Muscle layer of duodenum (tissue), 2 donors: ENCODE results near the gene TXNDC11.

Source experiments
- H3K27ac ChIP-seq: one replicate; pipeline ENCODE4 v1.7.0; 2013; ENCODE audit warnings: mild to moderate bottlenecking, low read length
- H3K27me3 ChIP-seq: one replicate; pipeline ENCODE4 v1.7.0; 2013; ENCODE audit warnings: low read depth, mild to moderate bottlenecking, control low read depth, low read length
- H3K36me3 ChIP-seq, 2 donors: one replicate each; pipeline ENCODE4 v1.7.0; 2013; ENCODE audit warnings: low read length in 2 of 2, control low read depth in 1 of 2, mild to moderate bottlenecking in 1 of 2; ENCODE audit not compliant: insufficient read depth in 2 of 2, control insufficient read depth in 1 of 2
- H3K4me1 ChIP-seq, 2 donors: one replicate each; pipeline ENCODE4 v1.7.0; 2013; ENCODE audit warnings: low read length in 2 of 2, mild to moderate bottlenecking in 2 of 2, control low read depth in 1 of 2, moderate library complexity in 1 of 2; ENCODE audit not compliant: insufficient read depth in 2 of 2, control insufficient read depth in 1 of 2
- H3K4me3 ChIP-seq, 2 donors: one replicate each; pipeline ENCODE4 v1.7.0; 2013; ENCODE audit warnings: low read length in 2 of 2, low read depth in 1 of 2, mild to moderate bottlenecking in 1 of 2
- H3K9me3 ChIP-seq, 2 donors: one replicate each; pipeline ENCODE4 v1.7.0; 2013; ENCODE audit warnings: low read length in 2 of 2, control low read depth in 1 of 2, mild to moderate bottlenecking in 1 of 2; ENCODE audit not compliant: control insufficient read depth in 1 of 2
- donor health status: healthy.

The TXNDC11 gene

GRCh38 chr16:11748404-11749254, 6.0 kb upstream of the TXNDC11 start:
- peaks cover 31 to 36% of the 10 kb centered on the region in 2 donors for H3K36me3 ChIP-seq
- no peaks in the 10 kb centered on the region for H3K27me3 ChIP-seq
- H3K9me3 ChIP-seq: no peaks in the 10 kb centered on the region
- H3K27ac ChIP-seq: peak overlapping the region; percentile 10
- no peak overlapping the region for H3K4me3 ChIP-seq
- H3K4me1 ChIP-seq: no peaks in the 10 kb centered on the region

- Histone ChIP-seq H3K36me3 (peaks cover 28 to 29% of the 10 kb centered on the region in 2 donors), H3K9me3 (no peaks in the 10 kb centered on the region), H3K27me3 (no peaks in the 10 kb centered on the region), H3K4me3 (no peak overlapping the region), H3K27ac (peak overlapping the region; percentile 10), H3K4me1 (no peaks in the 10 kb centered on the region)
These were observed 5.3 kb upstream of the TXNDC11 start for GRCh38 chr16:11747949-11748403.

DNA sequence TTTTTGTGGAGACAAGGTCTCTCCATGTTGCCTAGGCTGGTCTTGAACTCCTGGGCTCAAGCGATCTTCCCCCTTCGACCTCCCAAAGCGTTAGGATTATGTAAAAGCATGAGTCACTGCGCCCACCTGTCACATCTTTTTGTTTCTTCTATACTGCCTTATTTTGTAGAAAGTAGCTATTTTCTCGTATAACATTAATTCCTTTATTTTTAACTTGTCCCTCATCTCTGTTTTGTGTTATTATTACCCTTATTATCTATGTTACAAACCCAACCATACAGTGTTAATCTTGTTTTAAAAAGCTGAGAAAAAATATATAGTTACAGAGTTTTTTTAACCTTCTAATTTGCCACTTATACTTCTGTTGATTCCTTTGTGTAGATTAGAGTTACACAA, 1.4 kb upstream of the TXNDC11 start:
- peaks cover 0 to 18% of the 10 kb centered on the region in 2 donors for H3K4me1 ChIP-seq
- peak overlapping the region; percentile 85 for H3K27ac ChIP-seq
- no peaks in the 10 kb centered on the region for H3K36me3 ChIP-seq
- H3K4me3 ChIP-seq: no peak overlapping the region
- H3K9me3 ChIP-seq: no peaks in the 10 kb centered on the region
- H3K27me3 ChIP-seq: no peaks in the 10 kb centered on the region

GRCh38 chr16:11743308-11744074, 834 bp upstream of the TXNDC11 start:
- peak overlapping the region; percentile 85 for H3K27ac ChIP-seq
- H3K36me3 ChIP-seq: no peaks in the 10 kb centered on the region
- H3K9me3 ChIP-seq: no peaks in the 10 kb centered on the region
- no peaks in the 10 kb centered on the region for H3K27me3 ChIP-seq
- peaks cover 0 to 18% of the 10 kb centered on the region in 2 donors for H3K4me1 ChIP-seq
- peak overlapping the region; percentile 48 to 90 for H3K4me3 ChIP-seq

GRCh38 chr16:11742093-11742535, 543 bp downstream of the TXNDC11 start:
- no peaks in the 10 kb centered on the region for H3K36me3 ChIP-seq
- H3K9me3 ChIP-seq: no peaks in the 10 kb centered on the region
- H3K27ac ChIP-seq: peak overlapping the region; percentile 88
- H3K4me3 ChIP-seq: peak overlapping the region; percentile 73 to 90
- H3K4me1 ChIP-seq: peaks cover 7 to 22% of the 10 kb centered on the region in 2 donors
- H3K27me3 ChIP-seq: no peaks in the 10 kb centered on the region

DNA sequence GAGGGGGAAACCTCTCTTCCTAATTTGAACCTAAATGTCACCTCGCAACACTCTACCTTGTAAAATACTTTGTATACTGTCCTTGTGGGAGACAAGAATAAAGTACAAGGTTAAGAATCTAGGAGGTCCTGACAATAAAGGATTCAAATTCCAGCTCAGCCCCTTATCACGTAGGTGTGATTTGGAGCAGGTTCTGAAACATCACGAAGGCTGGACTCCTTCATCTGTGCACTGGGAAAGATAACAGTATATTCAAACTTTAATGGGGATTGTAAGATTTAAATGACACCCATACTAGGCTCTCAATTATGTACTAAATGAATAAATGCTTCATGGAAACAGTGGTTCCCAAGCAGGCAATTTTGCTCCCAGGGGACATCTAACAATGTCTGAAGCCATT, 2.1 kb downstream of the TXNDC11 start:
- Histone ChIP-seq H3K9me3 (no peaks in the 10 kb centered on the region), H3K4me1 (peaks cover 7 to 22% of the 10 kb centered on the region in 2 donors), H3K36me3 (peaks cover 6 to 11% of the 10 kb centered on the region in 2 donors), H3K4me3 (peak overlapping the region; percentile 73 to 90), H3K27me3 (no peaks in the 10 kb centered on the region), H3K27ac (peak overlapping the region; percentile 88)

GRCh38 chr16:11738742-11739544, 3.7 kb downstream of the TXNDC11 start:
- H3K27ac ChIP-seq: no peak overlapping the region
- peaks cover 11 to 33% of the 10 kb centered on the region in 2 donors for H3K4me1 ChIP-seq
- peak overlapping the region in 1 of 2 donors; percentile 12 for H3K4me3 ChIP-seq
- H3K9me3 ChIP-seq: no peaks in the 10 kb centered on the region
- no peaks in the 10 kb centered on the region for H3K27me3 ChIP-seq
- peaks cover 8 to 16% of the 10 kb centered on the region in 2 donors for H3K36me3 ChIP-seq

GRCh38 chr16:11737713-11738112, 4.9 kb downstream of the TXNDC11 start:
- H3K4me3 ChIP-seq: no peak overlapping the region
- H3K27ac ChIP-seq: no peak overlapping the region
- peaks cover 12 to 17% of the 10 kb centered on the region in 2 donors for H3K36me3 ChIP-seq
- H3K9me3 ChIP-seq: no peaks in the 10 kb centered on the region
- peaks cover 11 to 34% of the 10 kb centered on the region in 2 donors for H3K4me1 ChIP-seq
- H3K27me3 ChIP-seq: no peaks in the 10 kb centered on the region

- Histone ChIP-seq H3K4me1 (peaks cover 11 to 34% of the 10 kb centered on the region in 2 donors), H3K9me3 (no peaks in the 10 kb centered on the region), H3K4me3 (no peak overlapping the region), H3K36me3 (peaks cover 20 to 26% of the 10 kb centered on the region in 2 donors), H3K27ac (no peak overlapping the region), H3K27me3 (no peaks in the 10 kb centered on the region)
These were observed 5.8 kb downstream of the TXNDC11 start for GRCh38 chr16:11736903-11737302.

- no peaks in the 10 kb centered on the region for H3K27me3 ChIP-seq
- H3K4me1 ChIP-seq: peaks cover 11 to 24% of the 10 kb centered on the region in 2 donors
- no peak overlapping the region for H3K4me3 ChIP-seq
- H3K27ac ChIP-seq: no peak overlapping the region
- H3K36me3 ChIP-seq: peaks cover 25 to 29% of the 10 kb centered on the region in 2 donors
- H3K9me3 ChIP-seq: no peaks in the 10 kb centered on the region
These were observed 6.9 kb downstream of the TXNDC11 start for GRCh38 chr16:11735787-11736186.
